CD8-positive, alpha-beta memory T cell (primary cell): ENCODE data around the gene PTPN18. TPM values are rescaled to one million over a fixed set of nuclear protein-coding genes. Genes with fewer than 3 reads are reported as not detected.
A peak's percentile ranks its signal among the peaks of the same experiment; 100 is the strongest.

Experiments
- CTCF ChIA-PET: fragments of 350-600 bp; sonication (Branson Sonifier 250); formaldehyde crosslinking; loops from one replicate; lab custom pipeline; 2021; ENCODE audit warnings: antibody characterized with exemption; lab: Charles Lee
- POLR2A ChIA-PET: fragments of 350-600 bp; sonication (Branson Sonifier 250); formaldehyde crosslinking; loops from one replicate; lab custom pipeline; 2021; ENCODE audit warnings: antibody characterized with exemption; lab: Charles Lee
- DNase-seq, 5 donors: peaks; one replicate each; pipeline versions ENCODE4 v3.0.0 to v3.0.0-alpha.2; 2020 to 2022; ENCODE audit warnings: mixed read lengths in 1 of 5
- H3K27ac ChIP-seq: one replicate; pipeline ENCODE4 v1.7.0; 2013; ENCODE audit warnings: low read depth, mild to moderate bottlenecking, low read length, moderate library complexity
- H3K27me3 ChIP-seq: 2 replicates; pipeline ENCODE4 v1.7.0; 2013; ENCODE audit warnings: low read length, mild to moderate bottlenecking; ENCODE audit not compliant: insufficient read depth, poor library complexity, severe bottlenecking
- H3K36me3 ChIP-seq: 2 replicates; pipeline ENCODE4 v1.7.0; 2013; ENCODE audit warnings: mild to moderate bottlenecking, low read length, moderate library complexity; ENCODE audit not compliant: insufficient read depth
- H3K4me1 ChIP-seq: 2 replicates; pipeline ENCODE4 v1.7.0; 2013; ENCODE audit warnings: mild to moderate bottlenecking, low read length, moderate library complexity; ENCODE audit not compliant: insufficient read depth
- H3K4me3 ChIP-seq: 2 replicates; pipeline ENCODE4 v1.7.0; 2013; ENCODE audit warnings: mild to moderate bottlenecking, low read length
- H3K9me3 ChIP-seq: 2 replicates; pipeline ENCODE4 v1.7.0; 2013; ENCODE audit warnings: mild to moderate bottlenecking, low read length
- H3K27ac Mint-ChIP-seq, 8 donors: one replicate each; pipeline ENCODE4 v1.8.0; 2020 to 2021; ENCODE audit warnings: mixed read lengths in 8 of 8, mild to moderate bottlenecking in 6 of 8, inconsistent platforms in 3 of 8, moderate library complexity in 3 of 8
- H3K27me3 Mint-ChIP-seq, 2 donors: one replicate each; pipeline ENCODE4 v1.8.0; 2020 to 2021; ENCODE audit warnings: mixed read lengths in 2 of 2, mild to moderate bottlenecking in 1 of 2, moderate library complexity in 1 of 2
- H3K36me3 Mint-ChIP-seq, 3 donors: one replicate each; pipeline ENCODE4 v1.8.0; 2020 to 2021; ENCODE audit warnings: mixed read lengths in 3 of 3, inconsistent platforms in 1 of 3, mild to moderate bottlenecking in 1 of 3
- H3K4me1 Mint-ChIP-seq, 3 donors: one replicate each; pipeline ENCODE4 v1.8.0; 2020 to 2021; ENCODE audit warnings: mixed read lengths in 3 of 3, inconsistent platforms in 1 of 3, mild to moderate bottlenecking in 1 of 3
- H3K4me3 Mint-ChIP-seq, 7 donors: one replicate each; pipeline ENCODE4 v1.8.0; 2020 to 2021; ENCODE audit warnings: mixed read lengths in 7 of 7, mild to moderate bottlenecking in 6 of 7, moderate library complexity in 4 of 7, inconsistent platforms in 2 of 7
- H3K9me3 Mint-ChIP-seq, 5 donors: one replicate each; pipeline ENCODE4 v1.8.0; 2020 to 2022; ENCODE audit warnings: mixed read lengths in 5 of 5, mild to moderate bottlenecking in 3 of 5, moderate library complexity in 2 of 5, inconsistent platforms in 1 of 5
- polyA plus RNA-seq: library from polyadenylated mRNA; unstranded; fragments of 300-500 nt; fragmentation: Illumina TruSeq; gene quantifications from one replicate; pipeline ENCODE4 v1.2.3, GENCODE V29; 2021
- total RNA-seq, 2 experiments: library from RNA; stranded (reverse); gene quantifications; one replicate each; pipeline ENCODE4 v1.2.3, GENCODE V29; 2021

Gene PTPN18
- total and polyA plus RNA-seq, 3 experiments from 2014 or later: 55.1 to 77.7 (median 60.0) TPM

DNA sequence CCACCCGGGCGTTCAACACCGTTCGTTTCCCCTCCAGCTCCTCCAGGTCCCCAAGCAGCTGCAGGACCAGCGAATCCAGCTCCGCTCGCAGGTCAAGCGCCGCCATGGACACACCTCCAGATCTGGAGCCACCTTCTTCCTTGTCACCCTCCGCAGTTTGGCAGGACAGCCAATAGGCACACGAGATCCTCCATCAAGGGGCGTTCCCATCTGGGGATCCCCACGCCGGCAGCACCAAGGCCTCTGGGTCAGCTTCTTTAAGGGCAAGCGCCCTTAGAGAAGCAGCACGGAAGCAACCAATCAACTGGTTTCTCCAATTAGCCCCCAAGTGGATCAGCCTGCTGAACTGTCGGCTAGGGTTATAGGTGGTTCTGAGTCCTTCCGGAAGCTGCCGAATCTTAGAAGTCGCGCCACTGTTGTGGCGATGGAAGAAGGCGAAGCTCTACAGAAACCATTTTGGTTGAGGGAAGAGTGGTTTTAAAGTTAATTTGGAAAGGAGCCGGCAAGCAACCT, 13.8 kb upstream of the PTPN18 start:
- DNase-seq: peak; percentile 76 to 91 (median 87)
- H3K27me3 ChIP-seq: no peaks in the 10 kb centered on the region
- Mint-ChIP-seq H3K36me3 (peaks cover 9 to 85% (median 29%) of the 10 kb centered on the region in 3 donors), H3K27ac (peak overlapping the region; percentile 93 to 100 (median 98)), H3K27me3 (no peaks in the 10 kb centered on the region), H3K4me3 (peak overlapping the region; percentile 96 to 100 (median 99)), H3K9me3 (no peaks in the 10 kb centered on the region), H3K4me1 (peaks cover 38 to 55% (median 45%) of the 10 kb centered on the region in 3 donors)
- peaks cover 25% of the 10 kb centered on the region for H3K4me1 ChIP-seq
- H3K36me3 ChIP-seq: peaks cover 34% of the 10 kb centered on the region
- no peaks in the 10 kb centered on the region for H3K9me3 ChIP-seq
- CTCF ChIA-PET: interaction anchor here (0.9 to 4.6 kb wide), 12 partner anchors 10 to 1151 kb away, joined by 3 to 37 read pairs (median 6); partner anchors contain the start of genes GPR148, MZT2A, MZT2B and PTPN18
- peak overlapping the region; percentile 95 for H3K27ac ChIP-seq
- POLR2A ChIA-PET: interaction anchor here (0.6 to 2.6 kb wide), 14 partner anchors 10 to 1151 kb away, joined by 3 to 40 read pairs (median 6); partner anchors contain the start of genes MZT2B, PTPN18 and SMPD4
- H3K4me3 ChIP-seq: peak overlapping the region; percentile 90

DNA sequence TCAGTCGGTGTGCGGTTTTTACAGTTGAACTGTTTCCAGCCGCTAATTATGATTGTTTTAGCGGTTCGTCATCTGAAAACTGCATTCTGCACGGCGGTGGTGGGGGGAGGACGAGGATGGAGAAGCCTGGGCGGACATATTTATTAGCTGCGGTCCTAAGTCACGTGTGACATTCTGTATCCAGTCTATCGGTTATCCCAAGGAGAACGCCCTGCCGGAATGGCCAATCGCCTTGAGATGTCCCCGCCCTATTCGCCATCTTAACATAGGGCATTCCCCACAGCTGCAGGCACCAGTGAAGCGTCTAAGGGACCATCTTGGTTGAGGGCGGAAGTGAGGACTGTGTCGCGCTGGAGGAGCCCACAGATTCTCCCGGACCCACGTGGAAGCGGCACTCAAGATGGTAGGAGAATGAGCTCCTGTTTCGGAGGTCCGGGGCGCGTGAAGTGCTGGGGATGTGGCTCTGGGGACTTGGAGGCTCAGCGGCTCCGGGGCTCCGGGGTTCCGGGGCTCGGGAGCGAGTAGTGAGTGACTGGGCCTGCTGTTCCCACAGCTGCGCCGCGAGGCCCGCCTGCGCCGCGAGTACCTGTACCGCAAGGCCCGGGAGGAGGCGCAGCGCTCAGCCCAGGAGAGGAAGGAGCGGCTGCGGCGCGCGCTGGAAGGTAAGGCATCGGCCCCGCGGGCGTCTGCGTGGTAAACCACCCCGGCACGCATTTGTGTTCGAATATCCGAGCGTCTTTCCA, 13.2 kb upstream of the PTPN18 start, which contains the start of gene IMP4:
TSS of gene IMP4 (plus strand) at position 365 of the 743 bp plus-strand sequence. CDS start at position 401, 36 bp downstream.
- H3K4me3 ChIP-seq: peak within 1 kb of the TSS; percentile 90
- H3K4me1 ChIP-seq: peaks cover 25% of the 10 kb centered on the region
- H3K27ac ChIP-seq: peak within 1 kb of the TSS; percentile 95
- no peaks in the 10 kb centered on the region for H3K27me3 Mint-ChIP-seq
- ChIA-PET CTCF (interaction anchor here (0.9 to 4.6 kb wide), 11 partner anchors 9 to 1150 kb away, joined by 3 to 37 read pairs (median 6); partner anchors contain the start of genes GPR148, MZT2A, MZT2B and PTPN18), POLR2A (interaction anchor here (0.7 to 2.6 kb wide), 14 partner anchors 9 to 1150 kb away, joined by 3 to 40 read pairs (median 6); partner anchors contain the start of genes MZT2B, PTPN18 and SMPD4)
- H3K4me1 Mint-ChIP-seq: peaks cover 38 to 55% (median 49%) of the 10 kb centered on the region in 3 donors
- no peaks in the 10 kb centered on the region for H3K9me3 ChIP-seq
- H3K27me3 ChIP-seq: no peaks in the 10 kb centered on the region
- DNase-seq: peak; percentile 89 to 98 (median 96)
- H3K27ac Mint-ChIP-seq: peak within 1 kb of the TSS; percentile 93 to 100 (median 98)
- peak within 1 kb of the TSS; percentile 96 to 100 (median 99) for H3K4me3 Mint-ChIP-seq
- no peaks in the 10 kb centered on the region for H3K9me3 Mint-ChIP-seq
- peaks cover 9 to 86% (median 28%) of the 10 kb centered on the region in 3 donors for H3K36me3 Mint-ChIP-seq
- H3K36me3 ChIP-seq: peaks cover 40% of the 10 kb centered on the region

DNA sequence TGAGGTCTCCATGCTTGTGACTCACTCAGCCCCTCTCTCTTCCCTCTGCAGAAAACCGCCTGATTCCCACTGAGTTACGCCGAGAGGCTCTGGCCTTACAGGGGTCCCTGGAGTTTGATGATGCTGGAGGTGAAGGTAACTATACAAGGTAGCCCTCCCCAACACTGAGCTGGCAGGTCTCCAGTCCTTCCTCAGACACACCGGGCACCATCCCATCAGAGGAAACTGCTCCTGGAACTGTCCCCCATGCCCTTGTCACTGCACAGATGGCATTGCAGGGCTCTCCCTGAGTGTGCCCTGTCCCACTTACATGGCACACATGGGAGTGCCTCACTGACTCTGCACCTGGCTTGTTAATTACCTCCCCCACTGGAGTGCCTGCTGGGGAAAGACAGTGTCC, 11.3 kb upstream of the PTPN18 start:
- DNase-seq: no peak
- Histone ChIP-seq H3K4me3 (no peak overlapping the region), H3K36me3 (peaks cover 40% of the 10 kb centered on the region), H3K27ac (no peak overlapping the region), H3K27me3 (no peaks in the 10 kb centered on the region), H3K9me3 (no peaks in the 10 kb centered on the region), H3K4me1 (peaks cover 25% of the 10 kb centered on the region)
- peaks cover 9 to 80% (median 24%) of the 10 kb centered on the region in 3 donors for H3K36me3 Mint-ChIP-seq
- CTCF ChIA-PET: interaction anchor here (0.9 to 4.6 kb wide), 4 partner anchors 7 to 29 kb away, joined by 3 to 37 read pairs (median 6); partner anchors contain the start of gene PTPN18
- no peaks in the 10 kb centered on the region for H3K9me3 Mint-ChIP-seq
- no peaks in the 10 kb centered on the region for H3K27me3 Mint-ChIP-seq
- H3K4me1 Mint-ChIP-seq: peaks cover 38 to 55% (median 48%) of the 10 kb centered on the region in 3 donors
- POLR2A ChIA-PET: no interaction called here
- H3K27ac Mint-ChIP-seq: peak overlapping the region in 3 of 8 donors; percentile 17 to 82 (median 42)
- peak overlapping the region; percentile 68 to 100 (median 99) for H3K4me3 Mint-ChIP-seq

DNA sequence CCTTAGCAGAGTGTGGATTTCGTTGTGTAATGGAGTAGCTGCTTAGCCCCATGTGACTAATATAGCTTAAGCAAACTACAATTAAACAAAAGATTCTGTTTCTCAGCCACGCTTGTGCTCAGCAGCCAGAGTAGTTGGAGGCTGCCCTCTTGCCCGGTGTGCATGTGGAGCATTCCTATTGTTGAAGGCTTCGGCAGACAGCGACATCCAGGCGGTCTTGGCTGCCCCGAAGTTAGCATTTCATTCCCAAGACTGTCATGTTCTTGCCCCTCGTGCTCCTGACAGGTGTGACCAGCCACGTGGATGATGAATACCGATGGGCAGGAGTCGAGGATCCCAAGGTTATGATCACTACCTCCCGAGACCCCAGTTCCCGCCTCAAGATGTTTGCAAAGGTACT, 10.8 kb upstream of the PTPN18 start:
- CTCF ChIA-PET: interaction anchor here (0.9 to 4.6 kb wide), 2 partner anchors 13 to 29 kb away, joined by 3 to 37 read pairs; no protein-coding TSS in a partner anchor
- peak overlapping the region in 1 of 8 donors; percentile 82 for H3K27ac Mint-ChIP-seq
- no peaks in the 10 kb centered on the region for H3K9me3 Mint-ChIP-seq

DNA sequence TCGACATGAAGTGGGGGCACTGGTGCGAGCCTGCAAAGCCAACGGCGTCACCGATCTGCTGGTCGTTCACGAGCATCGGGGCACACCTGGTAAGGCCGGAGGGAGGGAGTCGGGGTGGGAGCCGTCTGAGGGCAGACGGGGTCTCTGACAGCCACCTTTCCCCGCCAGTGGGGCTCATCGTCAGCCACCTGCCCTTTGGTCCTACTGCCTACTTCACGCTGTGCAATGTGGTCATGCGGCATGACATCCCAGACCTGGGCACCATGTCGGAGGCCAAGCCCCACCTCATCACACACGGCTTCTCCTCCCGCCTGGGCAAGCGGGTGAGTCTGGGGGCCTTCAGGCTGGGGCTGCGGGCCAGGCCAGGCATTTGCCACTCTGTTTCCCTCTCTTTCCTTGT, 10.2 kb upstream of the PTPN18 start:
- peaks cover 9 to 70% (median 17%) of the 10 kb centered on the region in 3 donors for H3K36me3 Mint-ChIP-seq
- peaks cover 40% of the 10 kb centered on the region for H3K36me3 ChIP-seq
- CTCF ChIA-PET: interaction anchor here (0.9 kb wide), 1 partner anchor 28 kb away, joined by 3 read pairs; no protein-coding TSS in a partner anchor

More for the DNA sequence above, 10.8 kb upstream of the PTPN18 start:
- H3K4me1 Mint-ChIP-seq: peaks cover 34 to 50% (median 43%) of the 10 kb centered on the region in 3 donors
- DNase-seq: no peak
- H3K9me3 ChIP-seq: no peaks in the 10 kb centered on the region
- POLR2A ChIA-PET: no interaction called here
- H3K27me3 ChIP-seq: no peaks in the 10 kb centered on the region
- peaks cover 40% of the 10 kb centered on the region for H3K36me3 ChIP-seq
- H3K27ac ChIP-seq: no peak overlapping the region
- H3K4me1 ChIP-seq: peaks cover 25% of the 10 kb centered on the region
- no peak overlapping the region for H3K4me3 ChIP-seq
- peak overlapping the region in 5 of 7 donors; percentile 68 to 100 (median 99) for H3K4me3 Mint-ChIP-seq
- H3K36me3 Mint-ChIP-seq: peaks cover 9 to 75% (median 20%) of the 10 kb centered on the region in 3 donors
- no peaks in the 10 kb centered on the region for H3K27me3 Mint-ChIP-seq

DNA sequence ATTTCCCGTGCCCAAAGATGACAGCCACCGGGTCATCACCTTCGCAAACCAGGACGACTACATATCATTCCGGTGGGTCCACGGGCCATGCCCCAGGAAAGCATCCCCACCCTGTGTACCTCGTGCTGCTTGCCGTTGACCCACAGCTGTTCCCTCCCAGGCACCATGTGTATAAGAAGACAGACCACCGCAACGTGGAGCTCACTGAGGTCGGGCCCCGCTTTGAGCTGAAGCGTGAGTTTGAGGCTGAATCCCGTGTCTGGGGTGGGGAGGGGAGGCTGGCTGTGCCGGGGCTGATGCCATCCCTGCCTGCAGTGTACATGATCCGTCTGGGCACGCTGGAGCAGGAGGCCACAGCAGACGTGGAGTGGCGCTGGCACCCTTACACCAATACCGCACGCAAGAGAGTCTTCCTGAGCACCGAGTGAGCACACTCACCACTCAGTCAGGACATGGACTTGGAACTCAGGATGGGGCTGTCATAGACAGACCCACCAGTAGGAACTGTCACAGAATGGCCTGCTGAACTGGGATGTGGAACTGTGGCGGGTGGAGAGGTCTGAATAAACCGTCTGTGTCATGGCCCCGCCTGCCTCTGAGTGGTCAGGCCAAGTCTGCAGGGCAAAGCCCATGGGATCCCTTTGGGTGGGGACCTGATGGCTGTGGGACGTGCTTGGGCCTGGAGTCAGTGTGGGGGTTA, 9.7 kb upstream of the PTPN18 start:
- H3K27ac ChIP-seq: no peak overlapping the region
- Mint-ChIP-seq H3K9me3 (no peaks in the 10 kb centered on the region), H3K27me3 (no peaks in the 10 kb centered on the region), H3K4me3 (peak overlapping the region in 1 of 7 donors; percentile 67), H3K36me3 (peaks cover 9 to 66% (median 17%) of the 10 kb centered on the region in 3 donors), H3K27ac (no peak overlapping the region), H3K4me1 (peaks cover 26 to 40% (median 34%) of the 10 kb centered on the region in 3 donors)
- H3K27me3 ChIP-seq: no peaks in the 10 kb centered on the region
- DNase-seq: no peak
- no peaks in the 10 kb centered on the region for H3K9me3 ChIP-seq
- H3K36me3 ChIP-seq: peaks cover 40% of the 10 kb centered on the region
- CTCF ChIA-PET: interaction anchor here (1.1 to 1.8 kb wide), 2 partner anchors 10 to 27 kb away, joined by 3 to 4 read pairs; partner anchors contain the start of gene PTPN18
- POLR2A ChIA-PET: no interaction called here
- H3K4me3 ChIP-seq: no peak overlapping the region
- peaks cover 17% of the 10 kb centered on the region for H3K4me1 ChIP-seq

More for the DNA sequence above, 10.2 kb upstream of the PTPN18 start:
- no peak for DNase-seq
- H3K27ac ChIP-seq: no peak overlapping the region
- H3K27me3 ChIP-seq: no peaks in the 10 kb centered on the region
- H3K27me3 Mint-ChIP-seq: no peaks in the 10 kb centered on the region
- H3K9me3 Mint-ChIP-seq: no peaks in the 10 kb centered on the region
- H3K4me1 ChIP-seq: peaks cover 23% of the 10 kb centered on the region
- POLR2A ChIA-PET: no interaction called here
- no peak overlapping the region for H3K27ac Mint-ChIP-seq
- H3K4me3 ChIP-seq: no peak overlapping the region
- H3K9me3 ChIP-seq: no peaks in the 10 kb centered on the region
- peak overlapping the region in 1 of 7 donors; percentile 67 for H3K4me3 Mint-ChIP-seq
- H3K4me1 Mint-ChIP-seq: peaks cover 29 to 45% (median 38%) of the 10 kb centered on the region in 3 donors

DNA sequence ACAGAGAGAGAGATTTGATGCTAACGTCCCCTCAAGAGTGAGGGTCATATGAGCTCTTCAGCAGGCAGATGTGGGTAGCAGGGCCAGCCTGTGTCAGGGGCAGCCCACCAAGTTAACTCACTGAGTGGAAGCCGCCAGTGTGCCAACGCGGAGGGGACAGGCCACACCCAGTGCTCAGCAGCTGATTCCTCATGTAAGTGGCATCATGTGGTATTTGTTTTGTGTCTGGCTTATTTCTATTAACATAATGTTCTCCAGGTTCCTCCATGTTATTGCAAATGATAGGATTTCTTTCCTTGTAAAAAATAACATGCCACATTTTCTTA, 9.2 kb upstream of the PTPN18 start:
- no peaks in the 10 kb centered on the region for H3K9me3 ChIP-seq
- DNase-seq: no peak
- ChIA-PET POLR2A (no interaction called here), CTCF (interaction anchor here (1.1 to 1.8 kb wide), 2 partner anchors 9 to 26 kb away, joined by 3 to 4 read pairs; partner anchors contain the start of gene PTPN18)
- Mint-ChIP-seq H3K27ac (no peak overlapping the region), H3K9me3 (no peaks in the 10 kb centered on the region), H3K36me3 (peaks cover 9 to 63% (median 17%) of the 10 kb centered on the region in 3 donors), H3K4me3 (peak overlapping the region in 1 of 7 donors; percentile 67), H3K27me3 (no peaks in the 10 kb centered on the region), H3K4me1 (peaks cover 23 to 36% (median 30%) of the 10 kb centered on the region in 3 donors)
- peaks cover 14% of the 10 kb centered on the region for H3K4me1 ChIP-seq
- no peak overlapping the region for H3K27ac ChIP-seq
- H3K36me3 ChIP-seq: peaks cover 40% of the 10 kb centered on the region
- H3K27me3 ChIP-seq: no peaks in the 10 kb centered on the region
- H3K4me3 ChIP-seq: no peak overlapping the region
